HPDE6-E6E7 (cell line): ENCODE measurements around the gene EEF1A1.
"Not testable (repeated sequence)": the region's sequence is repeated elsewhere in the genome, so short reads cannot be mapped to it uniquely, and the experiment has no call there.

Experiments
- DNase-seq: peaks from one replicate; pipeline ENCODE4 v3.0.0; 2011; ENCODE audit warnings: missing footprints; ENCODE audit errors: extremely low spot score

The EEF1A1 gene

GRCh38 chr6:73520688-73521350 is at the start of gene EEF1A1:
TSS of gene EEF1A1 (minus strand) at chr6:73521032. CDS start at chr6:73520026, 1,006 bp downstream.
- DNase-seq: peak; percentile 87

GRCh38 chr6:73569121-73569520 is 48.3 kb upstream of the EEF1A1 start:
- no peak for DNase-seq

GRCh38 chr6:73566954-73567591 is 46.2 kb upstream of the EEF1A1 start:
- DNase-seq: peak; percentile 40

DNA sequence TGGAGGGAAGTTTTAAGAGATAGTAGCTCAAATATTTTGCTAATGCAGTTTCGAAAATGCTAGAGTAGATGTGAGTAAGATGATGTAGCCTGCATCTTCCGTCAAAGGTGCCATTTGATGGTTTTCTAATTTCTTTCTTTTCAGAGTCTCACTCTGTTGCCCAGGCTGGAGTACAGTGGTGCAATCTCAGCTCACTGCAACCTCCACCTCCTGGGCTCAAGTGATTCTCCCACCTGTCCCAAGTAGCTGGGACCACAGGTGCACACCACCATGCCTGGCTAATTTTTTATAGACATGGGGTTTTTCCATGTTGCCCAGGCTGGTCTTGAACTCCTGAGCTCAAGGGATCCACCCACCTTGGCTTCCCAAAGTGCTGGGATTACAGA is 45.6 kb upstream of the EEF1A1 start:
- not testable (repeated sequence) for DNase-seq

DNA sequence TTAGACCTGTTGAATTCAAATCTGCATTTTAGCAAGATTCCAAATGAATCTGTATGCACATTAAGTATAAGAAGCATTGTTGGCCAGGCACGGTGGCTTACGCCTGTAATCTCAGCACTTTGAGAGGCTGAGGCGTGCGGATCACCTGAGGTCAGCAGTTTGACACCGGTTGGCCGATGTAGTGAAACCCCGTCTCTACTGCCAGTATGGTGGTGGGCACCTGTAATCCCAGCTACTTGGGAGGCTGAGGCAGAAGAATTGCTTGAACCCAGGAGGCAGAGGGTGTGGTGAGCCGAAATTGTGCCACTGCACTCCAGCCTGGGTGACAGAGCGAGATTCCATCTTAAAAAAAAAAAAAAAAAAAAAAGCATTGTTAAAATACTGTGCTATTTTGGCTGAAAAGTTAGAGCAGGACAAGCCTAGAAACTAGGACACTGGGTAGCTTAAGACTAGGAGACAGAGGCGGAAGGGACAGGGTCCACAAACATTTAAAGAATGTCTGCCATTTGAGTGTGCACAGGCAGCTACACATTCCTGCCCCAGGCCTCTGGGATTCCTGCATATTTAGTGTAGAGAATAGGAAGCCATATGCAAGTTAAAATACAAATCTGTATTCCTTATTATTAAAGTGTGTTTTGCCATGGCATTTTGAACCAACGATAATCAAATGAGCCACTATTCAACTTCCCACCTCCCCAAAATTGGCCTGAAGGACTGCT is 45.1 kb upstream of the EEF1A1 start:
- DNase-seq: no peak

GRCh38 chr6:73564578-73565345 is 43.9 kb upstream of the EEF1A1 start:
- DNase-seq: no peak

- DNase-seq: no peak
Observed at GRCh38 chr6:73562558-73562957, 41.7 kb upstream of the EEF1A1 start.

- DNase-seq: no peak
Observed at GRCh38 chr6:73560853-73561407, 40.1 kb upstream of the EEF1A1 start.

DNA sequence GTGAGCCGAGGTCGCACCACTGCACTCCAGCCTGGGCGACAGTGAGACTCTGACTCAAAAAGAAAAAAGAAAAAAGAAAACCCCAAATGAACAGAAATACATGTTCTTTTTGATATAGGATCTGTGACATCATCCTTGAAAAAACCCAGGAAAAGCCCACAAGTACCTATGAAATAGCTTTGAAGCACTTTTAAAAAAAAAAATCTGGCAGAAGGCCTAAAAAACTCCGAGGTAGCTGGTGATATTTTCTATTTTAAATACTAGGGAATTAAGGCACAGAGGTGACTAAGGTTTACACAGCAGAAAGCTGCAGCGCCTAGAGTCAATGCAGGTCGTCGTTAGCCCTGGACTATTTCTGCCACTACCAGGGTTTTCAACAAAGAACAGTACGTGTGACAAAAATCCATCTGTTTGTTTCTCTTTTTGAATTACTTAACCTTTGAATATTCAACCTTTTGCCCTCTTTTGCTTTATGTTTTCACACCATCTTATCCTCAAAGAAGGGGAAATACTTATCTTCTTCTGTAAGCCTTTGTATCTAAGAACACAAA is 39.4 kb upstream of the EEF1A1 start:
- no peak for DNase-seq

DNA sequence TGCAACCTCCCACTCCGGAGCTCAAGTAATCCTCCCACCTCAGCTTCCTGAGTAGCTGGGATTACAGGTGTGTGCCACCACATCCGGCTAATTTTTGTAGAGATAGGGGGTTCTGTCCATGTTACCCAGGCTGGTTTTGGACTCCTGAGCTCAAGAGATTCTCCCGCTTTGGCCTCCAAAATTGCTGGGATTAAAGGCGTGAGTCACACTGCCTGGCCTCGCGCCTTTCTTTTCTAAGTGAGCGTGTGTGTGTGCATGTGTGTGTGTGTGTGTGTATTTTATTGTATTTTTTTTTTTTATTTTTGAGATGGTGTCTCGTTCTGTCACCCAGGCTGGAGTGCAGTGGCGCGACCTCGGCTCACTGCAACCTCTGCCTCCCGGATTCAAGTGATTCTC is 38.6 kb upstream of the EEF1A1 start:
- not testable (repeated sequence) for DNase-seq

- DNase-seq: no peak
Observed at GRCh38 chr6:73558624-73559398, 38.0 kb upstream of the EEF1A1 start.

- no peak for DNase-seq
Observed at GRCh38 chr6:73556836-73557235, 36.0 kb upstream of the EEF1A1 start.

GRCh38 chr6:73555380-73555949 is 34.6 kb upstream of the EEF1A1 start:
- DNase-seq: not testable (repeated sequence)

- DNase-seq: not testable (repeated sequence)
Observed at GRCh38 chr6:73551115-73551514, 30.3 kb upstream of the EEF1A1 start.

GRCh38 chr6:73548458-73549446 is 27.9 kb upstream of the EEF1A1 start:
- no peak for DNase-seq

- DNase-seq: no peak
Observed at GRCh38 chr6:73547036-73547435, 26.2 kb upstream of the EEF1A1 start.

GRCh38 chr6:73542891-73543290 is 22.1 kb upstream of the EEF1A1 start:
- no peak for DNase-seq

DNA sequence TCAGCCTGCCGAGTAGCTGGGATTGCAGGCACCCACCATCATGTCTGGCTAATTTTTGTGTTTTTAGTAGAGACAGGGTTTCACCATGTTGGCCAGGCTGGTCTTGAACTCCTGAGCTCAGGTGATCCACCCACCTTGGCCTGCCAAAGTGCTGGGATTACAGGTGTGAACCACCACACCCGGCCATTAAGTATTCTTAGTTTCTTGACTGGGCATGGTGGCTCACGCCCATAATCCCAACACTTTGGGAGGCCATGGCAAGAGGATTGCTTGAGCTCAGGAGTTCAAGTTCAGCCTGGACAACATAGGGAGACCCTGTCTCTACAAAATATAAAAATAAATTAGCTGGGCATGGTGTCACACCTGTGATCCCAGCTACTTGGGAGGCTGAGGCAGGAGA is 21.6 kb upstream of the EEF1A1 start:
- not testable (repeated sequence) for DNase-seq

DNA sequence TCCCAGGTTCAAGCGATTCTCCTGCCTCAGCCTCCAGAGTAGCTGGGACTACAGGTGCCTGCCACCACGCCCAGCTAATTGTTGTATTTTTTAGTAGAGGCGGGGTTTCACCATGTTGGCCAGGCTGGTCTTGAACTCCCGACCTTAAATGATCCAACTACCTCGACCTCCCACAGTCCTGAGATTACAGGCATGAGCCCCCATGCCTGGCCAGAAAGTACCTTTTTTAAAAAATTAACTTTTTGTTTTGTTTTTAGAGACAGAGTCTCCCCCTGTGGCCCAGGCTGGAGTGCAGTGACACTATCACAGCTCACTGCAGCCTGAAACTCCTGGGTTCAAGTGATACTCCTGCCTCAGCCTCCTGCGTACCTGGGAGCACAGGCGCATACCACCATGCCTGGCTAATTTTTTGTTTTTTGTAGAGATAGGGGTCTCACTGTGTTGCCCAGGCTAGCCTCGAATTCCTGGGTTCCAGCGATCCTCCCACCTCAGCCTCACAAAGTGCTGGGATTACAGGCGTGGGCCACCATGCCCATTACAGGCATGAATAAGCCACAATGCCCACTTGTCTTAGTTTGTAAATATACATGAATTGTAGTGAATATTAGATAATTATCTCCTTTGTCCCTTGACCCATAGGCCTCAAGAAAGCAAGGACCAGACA is 17.4 kb upstream of the EEF1A1 start:
- no peak for DNase-seq
